Measurements from ENCODE around the gene GALNTL6.
"Not testable (repeated sequence)": the region's sequence is repeated elsewhere in the genome, so short reads cannot be mapped to it uniquely, and the experiment has no call there.

The GALNTL6 gene

GRCh38 chr4:172830295-172830764, 1017.1 kb downstream of the GALNTL6 start:
- DNase-seq = peak; percentile 11 to 17

GRCh38 chr4:172836661-172837060, 1023.5 kb downstream of the GALNTL6 start:
- DNase-seq = no peak

- no peak for DNase-seq
Observed at GRCh38 chr4:172838111-172838510, 1024.9 kb downstream of the GALNTL6 start.

- no peak for DNase-seq
Observed at GRCh38 chr4:172838943-172839342, 1025.7 kb downstream of the GALNTL6 start.

- no peak for DNase-seq
Observed at GRCh38 chr4:172842779-172843178, 1029.6 kb downstream of the GALNTL6 start.

GRCh38 chr4:172843192-172843591, 1030.0 kb downstream of the GALNTL6 start:
- no peak for DNase-seq

- DNase-seq = no peak
Observed at GRCh38 chr4:172844556-172844955, 1031.4 kb downstream of the GALNTL6 start.

GRCh38 chr4:172845281-172845680, 1032.1 kb downstream of the GALNTL6 start:
- DNase-seq = no peak

GRCh38 chr4:172850838-172851237, 1037.6 kb downstream of the GALNTL6 start:
- DNase-seq = no peak

GRCh38 chr4:172851534-172851933, 1038.3 kb downstream of the GALNTL6 start:
- no peak for DNase-seq

- no peak for DNase-seq
Observed at GRCh38 chr4:172857026-172857425, 1043.8 kb downstream of the GALNTL6 start.

GRCh38 chr4:172858731-172859230, 1045.6 kb downstream of the GALNTL6 start:
- DNase-seq = no peak

- DNase-seq = no peak
Observed at GRCh38 chr4:172865103-172865502, 1051.9 kb downstream of the GALNTL6 start.

GRCh38 chr4:172865531-172866127, 1052.4 kb downstream of the GALNTL6 start:
- no peak for DNase-seq

- no peak for DNase-seq
Observed at GRCh38 chr4:172866421-172866820, 1053.2 kb downstream of the GALNTL6 start.

GRCh38 chr4:172867835-172868234, 1054.6 kb downstream of the GALNTL6 start:
- no peak for DNase-seq

- DNase-seq = no peak
Observed at GRCh38 chr4:172868271-172868670, 1055.1 kb downstream of the GALNTL6 start.

GRCh38 chr4:172869621-172870268, 1056.5 kb downstream of the GALNTL6 start:
- no peak for DNase-seq

GRCh38 chr4:172871381-172871780, 1058.2 kb downstream of the GALNTL6 start:
- no peak for DNase-seq

GRCh38 chr4:172874944-172875343, 1061.7 kb downstream of the GALNTL6 start:
- DNase-seq = no peak

- DNase-seq = no peak
Observed at GRCh38 chr4:172876394-172876793, 1063.2 kb downstream of the GALNTL6 start.

GRCh38 chr4:172881645-172882044, 1068.4 kb downstream of the GALNTL6 start:
- no peak for DNase-seq

GRCh38 chr4:172887358-172887757, 1074.2 kb downstream of the GALNTL6 start:
- DNase-seq = not testable (repeated sequence)

GRCh38 chr4:172887959-172888358, 1074.8 kb downstream of the GALNTL6 start:
- DNase-seq = no peak

- DNase-seq = peak; percentile 15 to 47
Observed at GRCh38 chr4:172892300-172892699, 1079.1 kb downstream of the GALNTL6 start.

All from AML-193 (cell line).